ENCODE results near the gene HOOK2. TPM values are rescaled to one million over a fixed set of nuclear protein-coding genes. Genes with fewer than 3 reads are reported as not detected.

Gene HOOK2
- total and polyA plus RNA-seq, 2 of the 13 experiments (the other 11 are each of a cell fraction or from before 2014, with no cell fraction given), result 9.2 to 12.9 TPM

- no peak for TF ChIP-seq HMG20A (CRISPR knock-in tag; IDR thresholded peaks at IDR 0.05; ENCODE audit: borderline replicate concordance)
- no peak for TF ChIP-seq HNF4G (IDR thresholded peaks at IDR 0.05; ENCODE audit: borderline replicate concordance, low read depth, low read length)
- 0 out of 2 replicates have a peak, but pooled peaks have one; percentile 34 for TF ChIP-seq HNF4G (CRISPR knock-in tag; IDR thresholded peaks at IDR 0.05; ENCODE audit: borderline replicate concordance, low read depth)
- 0 out of 2 replicates have a peak, but pooled peaks have one; percentile 3 for TF ChIP-seq ZBTB33 (CRISPR knock-in tag; IDR thresholded peaks at IDR 0.05)
- peak; percentile 12 for TF ChIP-seq ZGPAT (CRISPR knock-in tag; IDR thresholded peaks at IDR 0.05)
- TF ChIP-seq ZC3H4 (CRISPR knock-in tag; IDR thresholded peaks at IDR 0.05; ENCODE audit: borderline replicate concordance), result 0 out of 2 replicates have a peak, but pooled peaks have one; percentile 26
- no peak for TF ChIP-seq STAT5B (CRISPR knock-in tag; IDR thresholded peaks at IDR 0.05)
- TF ChIP-seq AGO2 (optimal IDR thresholded peaks at IDR 0.05; ENCODE audit: low read depth, low read length), result no peak
- TF ChIP-seq MBNL3 (CRISPR knock-in tag; conservative IDR thresholded peaks at IDR 0.05), result no peak
- TF ChIP-seq ZNF777 (CRISPR knock-in tag; IDR thresholded peaks at IDR 0.05), result peak; percentile 48; the same call in 1 of the 2 replicates
- TF ChIP-seq PHF5A (CRISPR knock-in tag; IDR thresholded peaks at IDR 0.05; ENCODE audit: low read depth, unreplicated experiment), result no peak
- TF ChIP-seq POLR2G (IDR thresholded peaks at IDR 0.05; ENCODE audit: low read depth, low read length), result peak; percentile 43; the same call in 1 of the 2 replicates
- TF ChIP-seq PHF20 (CRISPR knock-in tag; IDR thresholded peaks at IDR 0.05), result 0 out of 2 replicates have a peak, but pooled peaks have one; percentile 46
- peak; percentile 59; the same call in 1 of the 2 replicates for TF ChIP-seq ZNF414 (CRISPR knock-in tag; IDR thresholded peaks at IDR 0.05)
- TF ChIP-seq BCL6 (CRISPR knock-in tag; IDR thresholded peaks at IDR 0.05), result no peak
- TF ChIP-seq ZNF574 (CRISPR knock-in tag; IDR thresholded peaks at IDR 0.05), result peak; percentile 65; the same call in 1 of the 2 replicates
- TF ChIP-seq PITX1 (CRISPR knock-in tag; IDR thresholded peaks at IDR 0.05), result no peak
- TF ChIP-seq LCORL (IDR thresholded peaks at IDR 0.05), result no peak
- TF ChIP-seq LCORL (CRISPR knock-in tag; IDR thresholded peaks at IDR 0.05), result peak; percentile 66; the same call in 1 of the 2 replicates
- TF ChIP-seq HDAC1 (CRISPR knock-in tag; IDR thresholded peaks at IDR 0.05), result peak; percentile 31; the same call in 1 of the 2 replicates
- TF ChIP-seq KDM3A (CRISPR knock-in tag; IDR thresholded peaks at IDR 0.05; ENCODE audit: low read depth), result peak; percentile 48; the same call in 1 of the 2 replicates
- peak; percentile 43; the same call in 1 of the 2 replicates for TF ChIP-seq ZNF589 (CRISPR knock-in tag; conservative IDR thresholded peaks at IDR 0.05)
- TF ChIP-seq SP1 (IDR thresholded peaks at IDR 0.05), result no peak
- TF ChIP-seq SP1 (CRISPR knock-in tag; IDR thresholded peaks at IDR 0.05), result 0 out of 2 replicates have a peak, but pooled peaks have one; percentile 13
Observed at GRCh38 chr19:12778017-12778904, 2.9 kb upstream of the HOOK2 start (continued).

All from HepG2 (cell line).